Measurements from ENCODE around the gene CNTNAP2. TPM values are rescaled to one million over a fixed set of nuclear protein-coding genes. Genes with fewer than 3 reads are reported as not detected.

Gene CNTNAP2
- total and polyA plus RNA-seq, 4 donors: 0.14 to 2.3 (median 1.1) TPM

GRCh38 chr7:147452816-147453215, 1336.2 kb downstream of the CNTNAP2 start:
- WGBS: 48% methylated on average over 1 of the region's 1 CpG

GRCh38 chr7:147465223-147465622, 1348.6 kb downstream of the CNTNAP2 start:
- Histone ChIP-seq H3K27ac (ENCODE audit: low read depth in 1 of 2, low read length in 2 of 2) (no peak overlapping the region), H3K4me1 (ENCODE audit: control insufficient read depth in 4 of 4, insufficient read depth in 4 of 4, low read length in 3 of 4) (no peaks in the 10 kb centered on the region), H3K36me3 (ENCODE audit: control insufficient read depth in 4 of 4, insufficient read depth in 3 of 4, low read depth in 1 of 4, low read length in 3 of 4) (no peaks in the 10 kb centered on the region), H3K9ac (ENCODE audit: low read depth in 1 of 2, low read length in 2 of 2) (no peak overlapping the region), H3K4me3 (ENCODE audit: low read depth in 1 of 3, low read length in 3 of 3) (no peak overlapping the region), H3K27me3 (ENCODE audit: control insufficient read depth in 4 of 4, insufficient read depth in 4 of 4, low read length in 3 of 4) (peaks cover 0 to 3% (median 0%) of the 10 kb centered on the region in 4 donors), H3K9me3 (ENCODE audit: control insufficient read depth in 4 of 4, low read length in 3 of 4) (no peaks in the 10 kb centered on the region)
- TF ChIP-seq FOXA1 (IDR thresholded peaks at IDR 0.05): no peak
- 94% methylated on average over 2 of the region's 2 CpGs for WGBS
- no peak for DNase-seq (ENCODE audit: low spot score)

More at GRCh38 chr7:147452816-147453215, 1336.2 kb downstream of the CNTNAP2 start:
- Histone ChIP-seq H3K9me3 (ENCODE audit: control insufficient read depth in 4 of 4, low read length in 3 of 4) (no peaks in the 10 kb centered on the region), H3K27ac (ENCODE audit: low read depth in 1 of 2, low read length in 2 of 2) (no peak overlapping the region), H3K9ac (ENCODE audit: low read depth in 1 of 2, low read length in 2 of 2) (no peak overlapping the region), H3K4me1 (ENCODE audit: control insufficient read depth in 4 of 4, insufficient read depth in 4 of 4, low read length in 3 of 4) (no peaks in the 10 kb centered on the region), H3K4me3 (ENCODE audit: low read depth in 1 of 3, low read length in 3 of 3) (no peak overlapping the region), H3K36me3 (ENCODE audit: control insufficient read depth in 4 of 4, insufficient read depth in 3 of 4, low read depth in 1 of 4, low read length in 3 of 4) (no peaks in the 10 kb centered on the region), H3K27me3 (ENCODE audit: control insufficient read depth in 4 of 4, insufficient read depth in 4 of 4, low read length in 3 of 4) (no peaks in the 10 kb centered on the region)
- no peak for DNase-seq (ENCODE audit: low spot score)
- TF ChIP-seq, protein P1, sequence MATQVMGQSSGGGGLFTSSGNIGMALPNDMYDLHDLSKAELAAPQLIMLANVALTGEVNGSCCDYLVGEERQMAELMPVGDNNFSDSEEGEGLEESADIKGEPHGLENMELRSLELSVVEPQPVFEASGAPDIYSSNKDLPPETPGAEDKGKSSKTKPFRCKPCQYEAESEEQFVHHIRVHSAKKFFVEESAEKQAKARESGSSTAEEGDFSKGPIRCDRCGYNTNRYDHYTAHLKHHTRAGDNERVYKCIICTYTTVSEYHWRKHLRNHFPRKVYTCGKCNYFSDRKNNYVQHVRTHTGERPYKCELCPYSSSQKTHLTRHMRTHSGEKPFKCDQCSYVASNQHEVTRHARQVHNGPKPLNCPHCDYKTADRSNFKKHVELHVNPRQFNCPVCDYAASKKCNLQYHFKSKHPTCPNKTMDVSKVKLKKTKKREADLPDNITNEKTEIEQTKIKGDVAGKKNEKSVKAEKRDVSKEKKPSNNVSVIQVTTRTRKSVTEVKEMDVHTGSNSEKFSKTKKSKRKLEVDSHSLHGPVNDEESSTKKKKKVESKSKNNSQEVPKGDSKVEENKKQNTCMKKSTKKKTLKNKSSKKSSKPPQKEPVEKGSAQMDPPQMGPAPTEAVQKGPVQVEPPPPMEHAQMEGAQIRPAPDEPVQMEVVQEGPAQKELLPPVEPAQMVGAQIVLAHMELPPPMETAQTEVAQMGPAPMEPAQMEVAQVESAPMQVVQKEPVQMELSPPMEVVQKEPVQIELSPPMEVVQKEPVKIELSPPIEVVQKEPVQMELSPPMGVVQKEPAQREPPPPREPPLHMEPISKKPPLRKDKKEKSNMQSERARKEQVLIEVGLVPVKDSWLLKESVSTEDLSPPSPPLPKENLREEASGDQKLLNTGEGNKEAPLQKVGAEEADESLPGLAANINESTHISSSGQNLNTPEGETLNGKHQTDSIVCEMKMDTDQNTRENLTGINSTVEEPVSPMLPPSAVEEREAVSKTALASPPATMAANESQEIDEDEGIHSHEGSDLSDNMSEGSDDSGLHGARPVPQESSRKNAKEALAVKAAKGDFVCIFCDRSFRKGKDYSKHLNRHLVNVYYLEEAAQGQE (IDR thresholded peaks at IDR 0.05): no peak
- no peak for TF ChIP-seq FOXA1 (IDR thresholded peaks at IDR 0.05)
- no peak for TF ChIP-seq EGR1 (IDR thresholded peaks at IDR 0.05; ENCODE audit: low read depth in 2 of 2)
- no peak for TF ChIP-seq RXRA (IDR thresholded peaks at IDR 0.05)
- no peak for TF ChIP-seq SP1 (IDR thresholded peaks at IDR 0.05)
- TF ChIP-seq, protein P2, sequence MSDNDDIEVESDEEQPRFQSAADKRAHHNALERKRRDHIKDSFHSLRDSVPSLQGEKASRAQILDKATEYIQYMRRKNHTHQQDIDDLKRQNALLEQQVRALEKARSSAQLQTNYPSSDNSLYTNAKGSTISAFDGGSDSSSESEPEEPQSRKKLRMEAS (IDR thresholded peaks at IDR 0.05): no peak
- no peak for TF ChIP-seq RAD21 (IDR thresholded peaks at IDR 0.05)

GRCh38 chr7:147472556-147472955, 1356.0 kb downstream of the CNTNAP2 start:
- Histone ChIP-seq H3K4me1 (ENCODE audit: control insufficient read depth in 4 of 4, insufficient read depth in 4 of 4, low read length in 3 of 4) (no peaks in the 10 kb centered on the region), H3K4me3 (ENCODE audit: low read depth in 1 of 3, low read length in 3 of 3) (no peak overlapping the region), H3K9ac (ENCODE audit: low read depth in 1 of 2, low read length in 2 of 2) (no peak overlapping the region), H3K27me3 (ENCODE audit: control insufficient read depth in 4 of 4, insufficient read depth in 4 of 4, low read length in 3 of 4) (no peaks in the 10 kb centered on the region), H3K36me3 (ENCODE audit: control insufficient read depth in 4 of 4, insufficient read depth in 3 of 4, low read depth in 1 of 4, low read length in 3 of 4) (no peaks in the 10 kb centered on the region), H3K27ac (ENCODE audit: low read depth in 1 of 2, low read length in 2 of 2) (no peak overlapping the region), H3K9me3 (ENCODE audit: control insufficient read depth in 4 of 4, low read length in 3 of 4) (no peaks in the 10 kb centered on the region)
- TF ChIP-seq, protein P1 (IDR thresholded peaks at IDR 0.05): no peak
- TF ChIP-seq EGR1 (IDR thresholded peaks at IDR 0.05; ENCODE audit: low read depth in 2 of 2) (no peak), GABPA (IDR thresholded peaks at IDR 0.05 in 1 of 2, conservative IDR thresholded peaks at IDR 0.05 in 1 of 2) (no peak), SP1 (IDR thresholded peaks at IDR 0.05) (no peak), HNF4A (conservative IDR thresholded peaks at IDR 0.05) (no peak), NR2F2 (IDR thresholded peaks at IDR 0.05) (no peak), RXRA (IDR thresholded peaks at IDR 0.05) (no peak), HNF4G (IDR thresholded peaks at IDR 0.05) (no peak), FOXA2 (IDR thresholded peaks at IDR 0.05) (no peak), ZBTB33 (IDR thresholded peaks at IDR 0.05) (no peak)
- TF ChIP-seq, protein P2 (IDR thresholded peaks at IDR 0.05): no peak
- DNase-seq (ENCODE audit: low spot score): no peak
